ENCODE data around the gene IFT74.
"Not testable (repeated sequence)": the region's sequence is repeated elsewhere in the genome, so short reads cannot be mapped to it uniquely, and the experiment has no call there.

IFT74 gene

GRCh38 chr9:27085456-27085855 is 129.2 kb downstream of the IFT74 start:
- DNase-seq: no peak

GRCh38 chr9:27086818-27087680 is 130.8 kb downstream of the IFT74 start:
- no peak for DNase-seq

- DNase-seq: no peak
Observed at GRCh38 chr9:27088981-27089380, 132.8 kb downstream of the IFT74 start.

- no peak for DNase-seq
Observed at GRCh38 chr9:27089706-27090105, 133.5 kb downstream of the IFT74 start.

- no peak for DNase-seq
Observed at GRCh38 chr9:27090231-27090630, 134.0 kb downstream of the IFT74 start.

GRCh38 chr9:27090711-27091110 is 134.5 kb downstream of the IFT74 start:
- DNase-seq: no peak

- DNase-seq: not testable (repeated sequence)
Observed at GRCh38 chr9:27092496-27092895, 136.3 kb downstream of the IFT74 start.

- not testable (repeated sequence) for DNase-seq
Observed at GRCh38 chr9:27093384-27094067, 137.3 kb downstream of the IFT74 start.

- DNase-seq: no peak
Observed at GRCh38 chr9:27094640-27095298, 138.6 kb downstream of the IFT74 start.

GRCh38 chr9:27107241-27107640 is 151.0 kb downstream of the IFT74 start:
- DNase-seq: no peak

- DNase-seq: no peak
Observed at GRCh38 chr9:27108981-27109541, 152.8 kb downstream of the IFT74 start, which contains the start of gene TEK. Gene TEK, plus strand, starts transcription at chr9:27109225. Its CDS starts 366 bp downstream, at chr9:27109591.

- no peak for DNase-seq
Observed at GRCh38 chr9:27109621-27110020, 153.4 kb downstream of the IFT74 start.

- no peak for DNase-seq
Observed at GRCh38 chr9:27110181-27110580, 154.0 kb downstream of the IFT74 start.

GRCh38 chr9:27112235-27112634 is 156.0 kb downstream of the IFT74 start:
- no peak for DNase-seq
